NCI-H510A (cell line): Measurements from ENCODE around the gene ALDH4A1.

Experiments
- DNase-seq: peaks from one replicate; lab custom pipeline; 2025; lab: John Stamatoyannopoulos, UW

The ALDH4A1 gene, protein sequence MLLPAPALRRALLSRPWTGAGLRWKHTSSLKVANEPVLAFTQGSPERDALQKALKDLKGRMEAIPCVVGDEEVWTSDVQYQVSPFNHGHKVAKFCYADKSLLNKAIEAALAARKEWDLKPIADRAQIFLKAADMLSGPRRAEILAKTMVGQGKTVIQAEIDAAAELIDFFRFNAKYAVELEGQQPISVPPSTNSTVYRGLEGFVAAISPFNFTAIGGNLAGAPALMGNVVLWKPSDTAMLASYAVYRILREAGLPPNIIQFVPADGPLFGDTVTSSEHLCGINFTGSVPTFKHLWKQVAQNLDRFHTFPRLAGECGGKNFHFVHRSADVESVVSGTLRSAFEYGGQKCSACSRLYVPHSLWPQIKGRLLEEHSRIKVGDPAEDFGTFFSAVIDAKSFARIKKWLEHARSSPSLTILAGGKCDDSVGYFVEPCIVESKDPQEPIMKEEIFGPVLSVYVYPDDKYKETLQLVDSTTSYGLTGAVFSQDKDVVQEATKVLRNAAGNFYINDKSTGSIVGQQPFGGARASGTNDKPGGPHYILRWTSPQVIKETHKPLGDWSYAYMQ

DNA sequence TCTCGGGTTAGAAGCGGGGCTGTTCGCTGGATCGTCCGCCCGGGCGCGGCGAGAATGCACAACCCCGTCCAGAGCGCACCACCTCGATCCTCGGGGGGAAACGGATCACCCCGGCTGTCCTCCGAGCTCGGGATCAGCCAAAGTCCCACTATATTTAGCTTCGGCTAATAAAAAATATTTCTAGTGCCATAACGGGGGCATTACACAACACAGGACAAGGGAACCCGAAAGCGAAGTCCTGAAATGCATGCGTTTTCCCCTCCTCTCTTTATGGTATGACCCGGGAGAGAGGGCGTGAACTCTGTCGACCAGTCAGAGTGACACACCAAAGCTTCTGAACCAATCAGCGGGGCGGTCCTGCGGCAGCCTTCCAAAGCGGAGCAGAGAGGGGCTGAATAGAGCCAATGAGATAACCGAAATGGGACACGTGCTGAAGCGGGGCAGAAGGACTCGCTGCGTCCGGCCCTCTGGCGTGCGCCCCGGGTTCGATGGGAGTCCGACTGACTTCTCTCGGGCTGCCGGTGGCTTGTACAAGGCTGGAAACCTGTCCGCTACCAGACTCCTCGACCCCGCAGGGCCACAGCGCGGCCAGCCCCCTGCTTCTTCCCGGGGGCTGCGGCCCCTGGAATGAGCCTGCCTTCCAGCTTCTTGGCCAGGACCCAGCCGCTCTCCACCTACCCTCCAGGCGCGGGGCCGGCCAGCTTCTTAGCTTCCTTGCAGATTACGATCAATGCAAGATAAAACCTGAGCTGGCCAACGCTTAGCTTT is at the start of gene ALDH4A1:
TSS of gene ALDH4A1 (minus strand) at position 33 of the 768 bp plus-strand sequence. CDS start at position 1, 32 bp downstream.
- peak; percentile 33 for DNase-seq

DNA sequence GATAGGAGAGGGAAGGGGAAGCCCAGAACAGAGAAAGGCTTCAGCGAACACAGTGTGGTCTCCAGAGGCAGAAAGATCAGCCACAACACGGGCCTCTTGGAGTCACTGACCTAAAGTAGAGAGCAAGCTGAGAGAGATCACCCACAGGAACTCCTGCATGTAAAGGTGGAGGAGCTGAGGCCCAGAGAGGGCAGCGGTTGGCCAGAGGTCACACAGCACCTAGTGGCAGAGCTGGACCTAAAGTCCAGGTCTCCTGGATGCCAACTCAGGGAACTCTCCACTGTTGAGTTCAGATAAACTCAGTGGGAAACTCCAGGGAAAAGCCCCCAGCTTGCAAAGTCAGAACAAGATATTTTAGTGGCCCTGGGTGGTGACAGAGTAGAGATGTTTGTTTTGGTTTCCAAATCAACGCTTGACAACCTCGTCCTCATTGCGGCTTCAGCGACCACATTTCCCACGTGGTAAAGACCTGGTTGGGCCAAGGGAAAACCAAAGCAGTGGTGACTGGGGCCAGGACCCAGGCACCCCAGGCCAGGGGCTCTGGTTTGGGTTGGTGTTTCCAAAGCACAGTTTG is 49.5 kb upstream of the ALDH4A1 start:
- DNase-seq, result no peak

- DNase-seq, result no peak
These were observed 49.1 kb upstream of the ALDH4A1 start for GRCh38 chr1:18951416-18951815.

DNA sequence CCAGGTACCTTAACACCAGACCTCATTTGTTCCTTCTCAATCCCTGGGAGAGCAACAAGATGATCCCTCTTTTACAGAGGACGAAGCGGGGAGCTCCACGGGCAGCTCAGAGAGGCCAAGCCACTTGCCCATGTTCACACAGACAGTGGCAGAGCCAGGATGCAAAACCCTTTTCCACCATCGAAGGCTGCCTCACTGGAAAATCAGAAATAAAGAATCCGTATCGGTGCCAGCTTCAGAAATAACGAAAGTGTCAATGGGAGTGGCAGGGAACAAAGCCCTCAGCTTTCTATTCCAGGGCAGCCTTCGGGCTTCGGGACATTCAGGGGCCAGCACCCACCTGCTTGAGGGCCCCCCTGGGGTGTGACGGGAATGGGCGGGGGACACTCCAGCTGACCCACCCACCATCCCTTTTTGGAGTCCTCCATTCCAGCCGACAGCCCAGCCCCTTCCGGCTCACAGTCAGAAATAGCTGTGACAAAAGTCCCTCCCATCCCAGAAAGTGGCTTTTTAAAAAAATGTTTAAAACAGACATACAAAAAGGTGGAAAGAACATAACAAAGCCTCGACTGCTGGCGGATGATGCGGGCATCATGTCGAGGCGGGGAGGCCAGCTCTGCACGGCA is 48.2 kb upstream of the ALDH4A1 start:
- DNase-seq, result no peak

DNA sequence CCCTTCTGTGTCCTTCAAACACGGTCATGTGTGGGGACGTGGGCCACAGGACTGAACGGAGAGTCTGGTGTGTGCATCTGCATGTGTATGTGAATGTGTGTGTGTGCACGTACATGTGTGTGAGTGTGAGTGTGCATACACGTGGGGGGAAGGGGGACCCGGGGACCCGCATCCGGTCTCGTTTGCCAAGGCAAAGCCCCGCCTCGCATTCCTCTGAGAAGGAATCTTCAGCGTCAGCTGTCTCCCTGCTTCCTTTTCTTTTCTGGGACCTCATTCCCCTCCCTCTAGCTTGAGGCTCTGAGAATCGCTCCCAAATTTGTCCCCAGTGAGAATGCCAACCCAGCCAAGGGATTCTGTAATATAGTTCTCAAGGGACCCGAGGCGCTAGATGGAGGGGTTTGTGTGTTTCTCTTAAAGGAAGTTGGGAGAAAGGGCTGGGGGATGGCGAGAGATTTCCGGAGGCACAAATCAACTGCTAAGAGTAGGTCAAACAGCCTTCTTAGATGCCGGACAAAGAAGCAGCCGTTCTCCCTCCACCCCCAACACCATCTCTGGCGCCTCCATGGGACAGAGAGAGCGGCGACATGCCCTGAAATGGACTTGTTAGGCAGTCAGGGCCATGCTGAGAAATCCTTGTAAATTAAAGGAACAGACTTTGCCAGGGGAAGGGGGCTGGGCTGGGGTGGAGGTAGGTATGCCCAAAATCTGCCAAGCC is 47.5 kb upstream of the ALDH4A1 start:
- no peak for DNase-seq

GRCh38 chr1:18948913-18949685 is 46.7 kb upstream of the ALDH4A1 start:
- DNase-seq, result no peak

GRCh38 chr1:18948048-18948912 is 45.9 kb upstream of the ALDH4A1 start:
- DNase-seq, result no peak

DNA sequence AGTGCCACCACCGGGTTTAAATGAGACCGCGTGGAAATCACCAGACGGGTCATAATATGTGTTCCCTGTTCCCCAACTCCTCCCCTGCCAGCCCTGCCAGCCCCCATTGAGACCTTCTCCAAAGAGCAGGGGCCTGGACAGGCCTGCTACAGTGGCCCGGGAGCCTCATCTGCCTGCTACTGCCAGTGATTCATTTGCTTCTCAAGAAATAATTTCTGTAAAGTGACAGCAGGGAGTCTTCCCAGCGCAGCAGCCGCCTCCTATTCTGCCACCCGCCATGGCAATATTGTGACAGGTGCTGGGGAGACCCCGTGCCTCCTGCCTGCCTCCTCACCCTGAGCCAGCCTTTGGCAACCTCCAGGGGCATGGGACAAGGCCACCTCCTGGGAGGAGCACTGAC is 45.2 kb upstream of the ALDH4A1 start:
- DNase-seq, result no peak

DNA sequence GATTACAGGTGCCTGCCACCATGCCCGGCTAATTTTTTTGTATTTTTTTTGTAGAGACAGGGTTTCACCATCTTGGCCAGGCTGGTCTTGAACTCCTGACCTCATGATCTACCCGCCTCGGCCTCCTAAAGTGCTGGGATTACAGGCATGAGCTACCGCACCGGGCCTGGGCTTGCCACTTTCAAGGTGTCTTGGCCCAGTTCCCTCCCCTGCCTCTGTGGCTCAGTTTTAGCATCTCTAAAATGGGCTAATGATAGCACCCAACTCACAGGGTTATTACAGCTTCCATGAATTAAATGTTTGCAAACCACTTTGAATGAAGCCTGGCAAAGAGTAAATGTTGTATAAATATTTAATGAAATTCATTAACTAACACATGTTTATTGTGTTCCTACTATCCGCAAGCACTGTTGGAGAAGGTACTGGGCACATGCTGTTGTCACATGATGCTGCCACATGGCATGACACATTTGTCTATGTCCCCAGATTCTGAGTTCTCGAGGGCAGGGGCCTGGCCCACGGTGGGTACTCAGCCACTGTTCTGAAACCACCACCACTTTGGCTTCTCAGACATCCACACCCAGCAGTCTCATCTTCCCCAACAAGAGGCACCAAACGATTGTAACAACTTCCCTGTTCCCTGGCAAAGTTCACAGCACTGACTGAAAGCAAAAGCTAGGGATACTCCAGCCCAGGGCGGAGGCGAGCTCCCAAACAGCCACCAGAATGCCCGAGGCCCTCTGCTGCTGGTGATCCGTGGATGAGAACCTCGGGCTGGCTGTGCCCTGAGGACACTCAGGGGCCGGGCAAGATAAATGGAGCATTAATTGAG is 44.4 kb upstream of the ALDH4A1 start:
- no peak for DNase-seq

DNA sequence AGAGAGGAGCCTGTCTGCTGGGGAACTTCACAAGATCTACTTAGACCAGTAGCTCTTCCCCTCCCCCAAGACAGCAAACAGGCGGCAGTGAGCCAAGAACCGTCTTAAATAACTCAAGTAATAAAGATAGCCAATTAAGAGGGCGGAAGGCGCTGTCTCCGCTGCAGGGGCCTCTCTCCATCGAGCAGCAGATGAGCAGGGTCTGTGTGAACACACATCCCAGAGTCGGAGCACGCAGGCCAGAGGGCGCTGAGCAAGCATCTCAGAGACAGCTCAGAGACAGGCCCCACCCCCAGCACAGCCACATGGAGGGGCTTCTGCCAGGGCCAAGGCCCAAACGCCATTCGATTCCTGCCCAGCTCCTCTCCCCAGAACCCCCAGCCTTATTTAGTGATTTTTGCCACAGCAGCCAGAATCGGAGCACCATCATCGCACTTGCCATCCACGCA is 43.1 kb upstream of the ALDH4A1 start:
- no peak for DNase-seq

DNA sequence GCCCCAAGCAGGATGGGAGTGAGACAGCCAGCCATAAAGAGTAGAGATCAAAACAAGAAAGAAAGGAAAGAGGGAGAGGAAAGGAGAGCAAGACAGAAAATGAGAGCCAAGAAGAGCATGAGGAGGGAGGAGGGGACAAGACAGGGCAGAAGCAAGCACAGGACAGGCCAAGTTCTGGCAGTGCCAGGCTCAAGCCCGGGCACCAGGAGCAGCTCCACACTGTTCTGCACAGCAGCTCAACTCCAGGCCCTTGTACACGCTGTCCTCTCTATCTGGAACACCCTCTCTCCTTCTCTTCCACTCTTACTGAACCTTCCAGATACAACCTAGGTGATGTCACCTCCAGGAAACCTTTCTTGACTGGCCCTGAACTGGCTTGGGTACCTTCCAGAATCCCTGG is 42.5 kb upstream of the ALDH4A1 start:
- no peak for DNase-seq

GRCh38 chr1:18943914-18944572 is 41.7 kb upstream of the ALDH4A1 start:
- DNase-seq, result no peak

- DNase-seq, result no peak
These were observed 40.8 kb upstream of the ALDH4A1 start for GRCh38 chr1:18943162-18943561.

DNA sequence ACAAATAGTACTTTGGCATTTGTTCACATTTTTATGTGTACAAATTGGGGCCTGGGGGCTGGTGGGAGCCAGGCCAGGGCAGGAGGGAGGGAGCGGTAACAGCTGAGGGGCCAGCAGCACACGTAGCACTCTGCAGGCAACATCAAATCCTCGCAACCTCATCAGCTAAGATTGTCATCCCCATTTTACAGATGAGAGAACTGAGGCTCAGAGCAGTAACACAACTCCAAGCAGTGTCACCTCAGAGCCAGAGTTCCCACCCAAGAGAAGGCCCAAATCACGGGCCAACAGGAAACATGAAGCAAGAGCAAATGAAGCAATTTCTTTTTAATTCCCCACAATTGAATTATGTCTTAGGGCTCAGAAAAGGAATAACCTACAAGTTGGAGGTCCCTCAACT is 40.0 kb upstream of the ALDH4A1 start:
- no peak for DNase-seq

GRCh38 chr1:18941221-18942141 is 39.1 kb upstream of the ALDH4A1 start:
- DNase-seq, result no peak

DNA sequence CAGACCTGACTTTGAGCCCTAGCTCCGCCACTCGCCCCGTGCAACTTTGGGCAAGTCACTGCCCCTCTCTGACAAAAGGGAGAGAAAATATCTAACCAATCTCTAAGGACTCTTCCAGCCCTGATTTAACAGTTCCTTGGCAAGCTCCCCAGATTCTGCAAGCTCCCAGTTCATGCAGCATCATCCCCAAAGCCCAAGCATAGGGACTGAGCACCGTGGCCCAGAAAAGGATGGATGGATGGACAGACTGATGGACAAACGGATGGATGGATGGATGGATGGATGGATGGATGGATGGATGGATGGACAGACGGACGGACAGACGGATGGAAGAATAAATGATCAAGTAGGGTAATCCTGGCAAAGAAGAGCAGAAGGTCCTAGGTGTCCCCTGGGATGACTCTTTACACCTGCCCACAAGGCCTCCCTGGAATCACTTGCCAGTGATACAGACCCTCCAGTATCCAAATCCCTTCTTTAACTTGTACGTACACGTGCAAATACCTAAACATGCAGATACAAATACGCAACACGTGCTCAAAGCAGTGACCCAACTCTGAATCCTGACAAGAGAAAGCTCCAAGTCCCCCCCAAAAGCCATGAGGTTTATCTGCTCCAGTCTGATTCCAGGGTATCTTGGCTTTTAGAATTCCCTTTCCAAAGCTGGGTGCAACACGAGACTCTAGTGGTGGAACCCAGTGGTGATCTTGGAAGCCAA is 38.1 kb upstream of the ALDH4A1 start:
- no peak for DNase-seq
